DOHH2 (cell line): ENCODE measurements around the gene MED14.

Experiments
- CTCF ChIP-seq: fragments of 200-600 bp; sonication (generic); IDR thresholded peaks from one replicate; pipeline ENCODE4 v1.5.1; 2014; ENCODE audit warnings: antibody characterized with exemption, mild to moderate bottlenecking, low read depth, low read length; ENCODE audit not compliant: poor library complexity, severe bottlenecking
- EZH2phosphoT487 ChIP-seq: fragments of 200-600 bp; sonication (generic); IDR thresholded peaks from 2 replicates; pipeline ENCODE4 v1.6.1; 2017; ENCODE audit warnings: borderline replicate concordance, mild to moderate bottlenecking, antibody characterized with exemption, low read length, moderate library complexity, mixed read lengths

GRCh38 chrX:40722930-40723329 lies 12.4 kb downstream of the MED14 start:
- no peak for TF ChIP-seq CTCF
- TF ChIP-seq EZH2phosphoT487: no peak
